NK-92 (cell line): Measurements from ENCODE around the gene SRCIN1.
"Not testable (repeated sequence)": the region's sequence is repeated elsewhere in the genome, so short reads cannot be mapped to it uniquely, and the experiment has no call there.

Source experiments
- DNase-seq: peaks from one replicate; lab custom pipeline; 2025; ENCODE audit not compliant: unreplicated experiment; lab: John Stamatoyannopoulos, UW

Gene SRCIN1

GRCh38 chr17:38605841-38606645 lies at the start of gene SRCIN1:
Gene SRCIN1, minus strand, starts transcription at chr17:38605952. Its CDS starts 247 bp downstream, at chr17:38605705.
- DNase-seq, result no peak

- DNase-seq, result no peak
Measured at GRCh38 chr17:38654411-38655398, 49.0 kb upstream of the SRCIN1 start.

- no peak for DNase-seq
Measured at GRCh38 chr17:38653679-38654078, 47.9 kb upstream of the SRCIN1 start.

GRCh38 chr17:38653230-38653629 lies 47.5 kb upstream of the SRCIN1 start:
- no peak for DNase-seq

- DNase-seq, result not testable (repeated sequence)
Measured at GRCh38 chr17:38650653-38651173, 45.0 kb upstream of the SRCIN1 start.

- no peak for DNase-seq
Measured at GRCh38 chr17:38637951-38638350, 32.2 kb upstream of the SRCIN1 start.

- DNase-seq, result no peak
Measured at GRCh38 chr17:38636054-38636453, 30.3 kb upstream of the SRCIN1 start.

GRCh38 chr17:38632334-38632733 lies 26.6 kb upstream of the SRCIN1 start:
- DNase-seq, result no peak

GRCh38 chr17:38628441-38628840 lies 22.7 kb upstream of the SRCIN1 start:
- no peak for DNase-seq

GRCh38 chr17:38627957-38628356 lies 22.2 kb upstream of the SRCIN1 start:
- DNase-seq, result no peak

GRCh38 chr17:38626606-38627226 lies 21.0 kb upstream of the SRCIN1 start:
- not testable (repeated sequence) for DNase-seq

GRCh38 chr17:38625482-38625881 lies 19.7 kb upstream of the SRCIN1 start:
- DNase-seq, result no peak

- not testable (repeated sequence) for DNase-seq
Measured at GRCh38 chr17:38624782-38625355, 19.1 kb upstream of the SRCIN1 start.

GRCh38 chr17:38621538-38621937 lies 15.8 kb upstream of the SRCIN1 start:
- no peak for DNase-seq

GRCh38 chr17:38620551-38621277 lies 15.0 kb upstream of the SRCIN1 start:
- no peak for DNase-seq

GRCh38 chr17:38619937-38620550 lies 14.3 kb upstream of the SRCIN1 start:
- no peak for DNase-seq

- no peak for DNase-seq
Measured at GRCh38 chr17:38619451-38619795, 13.7 kb upstream of the SRCIN1 start.

GRCh38 chr17:38617967-38618760 lies 12.4 kb upstream of the SRCIN1 start:
- DNase-seq, result no peak
